Measurements from ENCODE around the gene CHAD. TPM values are rescaled to one million over a fixed set of nuclear protein-coding genes. Genes with fewer than 3 reads are reported as not detected.

CHAD gene, protein sequence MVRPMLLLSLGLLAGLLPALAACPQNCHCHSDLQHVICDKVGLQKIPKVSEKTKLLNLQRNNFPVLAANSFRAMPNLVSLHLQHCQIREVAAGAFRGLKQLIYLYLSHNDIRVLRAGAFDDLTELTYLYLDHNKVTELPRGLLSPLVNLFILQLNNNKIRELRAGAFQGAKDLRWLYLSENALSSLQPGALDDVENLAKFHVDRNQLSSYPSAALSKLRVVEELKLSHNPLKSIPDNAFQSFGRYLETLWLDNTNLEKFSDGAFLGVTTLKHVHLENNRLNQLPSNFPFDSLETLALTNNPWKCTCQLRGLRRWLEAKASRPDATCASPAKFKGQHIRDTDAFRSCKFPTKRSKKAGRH
- total RNA-seq (2022) (not detected in 2 replicates), Bru-seq, nascent RNA (not detected), BruChase-seq, experiment 1, labeled RNA remaining after a 2-hour chase (not detected), BruChase-seq, experiment 2, labeled RNA remaining after a 6-hour chase (not detected)
- long read RNA-seq, partial matches to known transcripts, result 0 of 15 reads
- long read RNA-seq, other reads (novel, unspliced or antisense), result 15 of 15 reads

DNA sequence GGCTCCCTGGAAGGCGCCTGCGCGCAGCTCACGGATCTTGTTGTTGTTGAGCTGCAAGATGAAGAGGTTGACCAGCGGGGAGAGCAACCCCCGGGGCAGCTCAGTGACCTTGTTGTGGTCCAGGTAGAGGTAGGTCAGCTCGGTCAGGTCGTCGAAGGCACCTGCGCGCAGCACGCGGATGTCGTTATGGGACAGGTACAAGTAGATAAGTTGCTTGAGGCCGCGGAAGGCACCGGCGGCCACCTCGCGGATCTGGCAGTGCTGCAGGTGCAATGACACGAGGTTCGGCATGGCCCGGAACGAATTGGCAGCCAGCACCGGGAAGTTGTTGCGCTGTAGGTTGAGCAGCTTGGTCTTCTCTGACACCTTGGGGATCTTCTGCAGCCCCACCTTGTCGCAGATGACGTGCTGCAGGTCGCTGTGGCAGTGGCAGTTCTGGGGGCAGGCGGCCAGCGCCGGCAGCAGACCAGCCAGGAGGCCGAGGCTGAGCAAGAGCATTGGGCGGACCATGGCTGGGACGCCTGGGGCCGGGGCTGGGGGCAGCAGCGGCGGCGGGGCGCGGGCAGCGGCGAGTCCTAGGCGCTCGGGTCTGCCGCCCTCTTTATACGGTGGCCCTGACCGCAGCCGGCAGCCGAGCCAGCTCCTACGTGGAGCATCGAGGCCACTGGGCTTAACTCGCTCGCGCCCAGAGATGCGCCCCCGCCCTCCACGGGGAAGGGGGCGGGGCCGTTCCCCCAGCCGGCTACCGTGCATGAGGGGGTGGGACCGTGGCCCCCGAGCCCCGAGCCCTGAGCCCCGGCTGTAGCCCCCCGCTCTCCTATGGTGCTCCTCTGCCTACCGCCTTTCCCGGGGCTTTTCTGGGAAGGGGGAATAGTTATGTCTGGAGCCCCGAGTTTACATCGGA lies at the start of gene CHAD:
TSS of gene CHAD (minus strand) at position 577 of the 904 bp plus-strand sequence. CDS start at position 510, 67 bp downstream.
- peak in 1 of 2 experiments; percentile 55 for DNase-seq
- no peak within 1 kb of the TSS for H3K27ac Mint-ChIP-seq (ENCODE audit: unreplicated experiment)
- no peaks in the 10 kb centered on the region for H3K27me3 Mint-ChIP-seq (ENCODE audit: insufficient read depth, unreplicated experiment)
- POLR2A ChIA-PET, result interaction anchor here (0.6 kb wide), 3 partner anchors 10 to 105 kb away, joined by 3 to 5 read pairs (median 3); no protein-coding TSS in a partner anchor
- no peaks in the 10 kb centered on the region for H3K9me3 Mint-ChIP-seq (ENCODE audit: unreplicated experiment)
- peaks cover 19% of the 10 kb centered on the region for H3K36me3 Mint-ChIP-seq (ENCODE audit: insufficient read depth, unreplicated experiment)
- CTCF ChIA-PET, result interaction anchor here (0.6 to 1.3 kb wide), 4 partner anchors 11 to 1542 kb away, joined by 3 to 5 read pairs (median 4); partner anchors contain the start of gene LRRC59
- intact Hi-C loops (cut with micrococcal nuclease; ENCODE audit: unreplicated experiment), result no loop called here
- H3K4me1 Mint-ChIP-seq (ENCODE audit: low read depth, unreplicated experiment), result no peaks in the 10 kb centered on the region
- H3K4me3 ChIP-seq (ENCODE audit: low read depth, low read length), result no peak within 1 kb of the TSS
- no TSS peak for BruUV-seq (replicated peaks)
- H3K4me1 ChIP-seq, result no peaks in the 10 kb centered on the region
- H3K9me3 ChIP-seq, result no peaks in the 10 kb centered on the region
- H3K4me3 Mint-ChIP-seq (ENCODE audit: unreplicated experiment), result no peak within 1 kb of the TSS
- TF ChIP-seq, protein P1, sequence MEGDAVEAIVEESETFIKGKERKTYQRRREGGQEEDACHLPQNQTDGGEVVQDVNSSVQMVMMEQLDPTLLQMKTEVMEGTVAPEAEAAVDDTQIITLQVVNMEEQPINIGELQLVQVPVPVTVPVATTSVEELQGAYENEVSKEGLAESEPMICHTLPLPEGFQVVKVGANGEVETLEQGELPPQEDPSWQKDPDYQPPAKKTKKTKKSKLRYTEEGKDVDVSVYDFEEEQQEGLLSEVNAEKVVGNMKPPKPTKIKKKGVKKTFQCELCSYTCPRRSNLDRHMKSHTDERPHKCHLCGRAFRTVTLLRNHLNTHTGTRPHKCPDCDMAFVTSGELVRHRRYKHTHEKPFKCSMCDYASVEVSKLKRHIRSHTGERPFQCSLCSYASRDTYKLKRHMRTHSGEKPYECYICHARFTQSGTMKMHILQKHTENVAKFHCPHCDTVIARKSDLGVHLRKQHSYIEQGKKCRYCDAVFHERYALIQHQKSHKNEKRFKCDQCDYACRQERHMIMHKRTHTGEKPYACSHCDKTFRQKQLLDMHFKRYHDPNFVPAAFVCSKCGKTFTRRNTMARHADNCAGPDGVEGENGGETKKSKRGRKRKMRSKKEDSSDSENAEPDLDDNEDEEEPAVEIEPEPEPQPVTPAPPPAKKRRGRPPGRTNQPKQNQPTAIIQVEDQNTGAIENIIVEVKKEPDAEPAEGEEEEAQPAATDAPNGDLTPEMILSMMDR (IDR thresholded peaks at IDR 0.05; ENCODE audit: insufficient read depth in 1 of 2, low read depth in 1 of 2, low read length in 1 of 2, severe bottlenecking in 1 of 2, unreplicated experiment in 1 of 2), result no peak
- H3K36me3 ChIP-seq (ENCODE audit: control insufficient read depth, insufficient read depth, low read length), result no peaks in the 10 kb centered on the region
- no peaks in the 10 kb centered on the region for H3K27me3 ChIP-seq (replicated peaks; ENCODE audit: control insufficient read depth, insufficient read depth, low read length)

DNA sequence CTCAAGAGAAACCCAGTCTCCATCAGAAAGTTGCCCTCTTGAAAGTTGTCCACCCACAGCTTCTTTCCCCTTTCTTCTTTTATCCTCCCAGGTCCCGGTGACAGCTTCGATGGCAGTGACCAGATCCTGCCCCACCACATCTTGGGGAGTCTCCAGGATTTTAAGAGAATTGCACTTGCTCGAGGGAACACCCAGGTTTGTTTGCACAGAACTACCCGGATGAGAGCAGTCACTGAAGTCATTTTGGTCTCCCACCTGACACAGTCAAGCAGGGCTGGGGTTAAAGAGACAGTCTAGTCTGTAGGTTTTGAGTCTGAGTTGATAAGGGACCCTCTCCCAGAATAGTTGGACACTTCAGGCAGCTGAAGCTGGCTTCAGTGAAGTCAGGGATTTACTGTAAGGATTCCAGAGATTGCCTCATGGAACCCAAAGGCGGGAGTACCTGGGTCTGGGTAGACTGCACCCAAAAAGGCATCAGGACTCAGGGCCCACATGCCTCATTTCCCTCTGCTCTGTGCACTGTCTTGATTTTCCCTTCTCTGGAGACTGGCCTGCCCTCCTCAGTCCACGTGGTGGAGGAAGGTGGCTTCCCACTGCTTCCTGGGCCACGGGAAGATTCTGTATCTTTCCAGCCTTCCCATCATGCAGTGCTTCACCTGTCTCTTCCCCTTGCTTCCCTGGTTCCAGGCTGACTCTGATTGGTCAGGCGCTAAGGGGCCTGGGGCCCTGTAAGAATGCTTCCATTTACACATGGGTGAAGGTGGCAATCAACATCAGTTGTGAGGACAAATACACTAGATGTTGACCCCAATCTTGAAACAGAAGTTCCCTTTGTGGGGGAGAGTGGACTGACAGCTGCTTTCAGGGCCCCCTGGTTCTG lies 49.1 kb upstream of the CHAD start:
- Histone ChIP-seq H3K36me3 (ENCODE audit: control insufficient read depth, insufficient read depth, low read length) (no peaks in the 10 kb centered on the region), H3K4me3 (ENCODE audit: low read depth, low read length) (no peak overlapping the region), H3K9me3 (no peaks in the 10 kb centered on the region), H3K27me3 (replicated peaks; ENCODE audit: control insufficient read depth, insufficient read depth, low read length) (no peaks in the 10 kb centered on the region), H3K4me1 (peaks cover 9% of the 10 kb centered on the region)
- DNase-seq, result no peak
- no peaks in the 10 kb centered on the region for H3K27me3 Mint-ChIP-seq (ENCODE audit: insufficient read depth, unreplicated experiment)
- ChIA-PET CTCF (interaction anchor here (0.6 to 1.2 kb wide), 2 partner anchors 31 to 38 kb away, joined by 4 to 5 read pairs; no protein-coding TSS in a partner anchor), POLR2A (no interaction called here)
- H3K9me3 Mint-ChIP-seq (ENCODE audit: unreplicated experiment), result no peaks in the 10 kb centered on the region
- H3K4me1 Mint-ChIP-seq (ENCODE audit: low read depth, unreplicated experiment), result peaks cover 27% of the 10 kb centered on the region
- BruUV-seq (replicated peaks), result no TSS peak
- TF ChIP-seq, protein P1 (IDR thresholded peaks at IDR 0.05; ENCODE audit: insufficient read depth in 1 of 2, low read depth in 1 of 2, low read length in 1 of 2, severe bottlenecking in 1 of 2, unreplicated experiment in 1 of 2), result no peak
- no peaks in the 10 kb centered on the region for H3K36me3 Mint-ChIP-seq (ENCODE audit: insufficient read depth, unreplicated experiment)
- no peak overlapping the region for H3K4me3 Mint-ChIP-seq (ENCODE audit: unreplicated experiment)
- intact Hi-C loops (cut with micrococcal nuclease; ENCODE audit: unreplicated experiment), result loop anchor here (1.0 kb wide), 1 partner anchor 30 kb away; no protein-coding TSS in a partner anchor
- H3K27ac Mint-ChIP-seq (ENCODE audit: unreplicated experiment), result peak overlapping the region; percentile 12
